Nucleus accumbens (tissue), 56 donors: ENCODE data around the gene PPP1R12A.

Experiments used
- DNase-seq, 56 donors: peaks; one replicate each; lab custom pipeline; 2025; lab: John Stamatoyannopoulos, UW

The PPP1R12A gene

GRCh38 chr12:79847417-79847816 lies 87.5 kb downstream of the PPP1R12A start:
- DNase-seq = no peak

GRCh38 chr12:79844693-79845092 lies 90.2 kb downstream of the PPP1R12A start:
- no peak for DNase-seq

GRCh38 chr12:79843978-79844377 lies 90.9 kb downstream of the PPP1R12A start:
- DNase-seq = no peak

GRCh38 chr12:79842630-79843029 lies 92.3 kb downstream of the PPP1R12A start:
- no peak for DNase-seq

- no peak for DNase-seq
Observed at GRCh38 chr12:79841878-79842265, 93.0 kb downstream of the PPP1R12A start.

- DNase-seq = no peak
Observed at GRCh38 chr12:79841248-79841877, 93.5 kb downstream of the PPP1R12A start.

- DNase-seq = no peak
Observed at GRCh38 chr12:79838359-79838758, 96.5 kb downstream of the PPP1R12A start.

GRCh38 chr12:79837575-79837974 lies 97.3 kb downstream of the PPP1R12A start:
- no peak for DNase-seq

GRCh38 chr12:79835377-79835843 lies 99.5 kb downstream of the PPP1R12A start:
- DNase-seq = no peak

- peak in 1 of 56 donors; percentile 0 for DNase-seq
Observed at GRCh38 chr12:79834712-79835376, 100.1 kb downstream of the PPP1R12A start.

GRCh38 chr12:79830440-79830839 lies 104.5 kb downstream of the PPP1R12A start:
- DNase-seq = no peak

- no peak for DNase-seq
Observed at GRCh38 chr12:79828924-79829323, 106.0 kb downstream of the PPP1R12A start.

GRCh38 chr12:79827484-79827883 lies 107.4 kb downstream of the PPP1R12A start:
- no peak for DNase-seq

- DNase-seq = no peak
Observed at GRCh38 chr12:79826267-79827128, 108.4 kb downstream of the PPP1R12A start.

GRCh38 chr12:79822475-79822874 lies 112.4 kb downstream of the PPP1R12A start:
- no peak for DNase-seq

- no peak for DNase-seq
Observed at GRCh38 chr12:79818856-79819255, 116.0 kb downstream of the PPP1R12A start.

- DNase-seq = peak in 6 of 56 donors; percentile 0 to 27 (median 7)
Observed at GRCh38 chr12:79784366-79785065, 150.4 kb downstream of the PPP1R12A start.

GRCh38 chr12:79782172-79782900 lies 152.6 kb downstream of the PPP1R12A start:
- DNase-seq = no peak

- DNase-seq = no peak
Observed at GRCh38 chr12:79778802-79779448, 156.0 kb downstream of the PPP1R12A start.
